Transverse colon (tissue), 4 donors: ENCODE results near the gene ALDH9A1.

ENCODE experiments used
- EP300 ChIP-seq: sonication (generic); formaldehyde crosslinking; IDR thresholded peaks from one replicate; pipeline ENCODE4 v1.6.1; 2017; ENCODE audit warnings: antibody characterized with exemption, low read depth
- POLR2A ChIP-seq: fragments of 450-650 bp; IDR thresholded peaks from one replicate; pipeline ENCODE4 v1.6.1; 2016; ENCODE audit warnings: antibody characterized with exemption, mild to moderate bottlenecking, moderate library complexity
- POLR2AphosphoS5 ChIP-seq, 3 donors: sonication (generic); formaldehyde crosslinking; IDR thresholded peaks; one replicate each; pipeline ENCODE4 v1.6.1; 2016; ENCODE audit warnings: antibody characterized with exemption in 3 of 3
- TF ChIP-seq, protein P1 (sequence below), 5 experiments: fragments of 200-600 bp in 3 of 5; fragments of 450-650 bp in 2 of 5; sonication (generic) in 3 of 5; IDR thresholded peaks; 1 replicate in 2 of 5; 2 replicates in 3 of 5; pipeline ENCODE4 v1.5.1; 2016 to 2017; ENCODE audit warnings: antibody characterized with exemption in 5 of 5, inconsistent platforms in 3 of 5, mild to moderate bottlenecking in 2 of 5, moderate library complexity in 1 of 5

GRCh38 chr1:165630629-165631341, 67.6 kb downstream of the ALDH9A1 start, which contains the start of gene MGST3:
- TF ChIP-seq, protein P1, sequence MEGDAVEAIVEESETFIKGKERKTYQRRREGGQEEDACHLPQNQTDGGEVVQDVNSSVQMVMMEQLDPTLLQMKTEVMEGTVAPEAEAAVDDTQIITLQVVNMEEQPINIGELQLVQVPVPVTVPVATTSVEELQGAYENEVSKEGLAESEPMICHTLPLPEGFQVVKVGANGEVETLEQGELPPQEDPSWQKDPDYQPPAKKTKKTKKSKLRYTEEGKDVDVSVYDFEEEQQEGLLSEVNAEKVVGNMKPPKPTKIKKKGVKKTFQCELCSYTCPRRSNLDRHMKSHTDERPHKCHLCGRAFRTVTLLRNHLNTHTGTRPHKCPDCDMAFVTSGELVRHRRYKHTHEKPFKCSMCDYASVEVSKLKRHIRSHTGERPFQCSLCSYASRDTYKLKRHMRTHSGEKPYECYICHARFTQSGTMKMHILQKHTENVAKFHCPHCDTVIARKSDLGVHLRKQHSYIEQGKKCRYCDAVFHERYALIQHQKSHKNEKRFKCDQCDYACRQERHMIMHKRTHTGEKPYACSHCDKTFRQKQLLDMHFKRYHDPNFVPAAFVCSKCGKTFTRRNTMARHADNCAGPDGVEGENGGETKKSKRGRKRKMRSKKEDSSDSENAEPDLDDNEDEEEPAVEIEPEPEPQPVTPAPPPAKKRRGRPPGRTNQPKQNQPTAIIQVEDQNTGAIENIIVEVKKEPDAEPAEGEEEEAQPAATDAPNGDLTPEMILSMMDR (IDR thresholded peaks at IDR 0.05), result no peak
- TF ChIP-seq POLR2A (peak; percentile 98), POLR2AphosphoS5 (IDR thresholded peaks at IDR 0.05) (peak; percentile 96 to 98 (median 98)), EP300 (no peak)
